H9 (cell line): ENCODE data around the gene DIAPH3. TPM values are rescaled to one million over a fixed set of nuclear protein-coding genes. Genes with fewer than 3 reads are reported as not detected.
A peak's percentile ranks its signal among the peaks of the same experiment; 100 is the strongest.

ENCODE experiments used
- DNase-seq: peaks from one replicate; pipeline ENCODE4 v3.0.0-alpha.2; 2017
- H2AFZ ChIP-seq: one replicate; pipeline ENCODE4 v1.6.1; 2013; ENCODE audit warnings: mild to moderate bottlenecking, low read length, control low read depth, moderate library complexity
- H2AK5ac ChIP-seq: 2 replicates; pipeline ENCODE4 v1.6.1; 2013; ENCODE audit warnings: low read length, control low read depth, mixed read lengths; ENCODE audit not compliant: insufficient read length
- H2BK120ac ChIP-seq: one replicate; pipeline ENCODE4 v1.6.1; 2013; ENCODE audit warnings: low read depth, mild to moderate bottlenecking, low read length, control low read depth, inconsistent platforms; ENCODE audit not compliant: poor library complexity, severe bottlenecking
- H2BK12ac ChIP-seq: 2 replicates; pipeline ENCODE4 v1.6.1; 2013; ENCODE audit warnings: low read length, control low read depth, mixed read lengths, low read depth; ENCODE audit not compliant: insufficient read length
- H2BK15ac ChIP-seq: 2 replicates; pipeline ENCODE4 v1.6.1; 2013; ENCODE audit warnings: low read depth, low read length, control low read depth
- H2BK20ac ChIP-seq: one replicate; pipeline ENCODE4 v1.6.1; 2013; ENCODE audit warnings: low read depth, mild to moderate bottlenecking, low read length, control low read depth, inconsistent platforms; ENCODE audit not compliant: poor library complexity, severe bottlenecking
- H2BK5ac ChIP-seq: 2 replicates; pipeline ENCODE4 v1.6.1; 2013; ENCODE audit warnings: low read length, control low read depth, mixed read lengths; ENCODE audit not compliant: insufficient read length
- H3K14ac ChIP-seq: 2 replicates; pipeline ENCODE4 v1.6.1; 2013; ENCODE audit warnings: low read length, control low read depth; ENCODE audit not compliant: insufficient read depth
- H3K18ac ChIP-seq: 2 replicates; pipeline ENCODE4 v1.6.1; 2013; ENCODE audit warnings: low read depth, mild to moderate bottlenecking, mixed read lengths, low read length, control low read depth; ENCODE audit not compliant: insufficient read length
- H3K23ac ChIP-seq: 2 replicates; pipeline ENCODE4 v1.6.1; 2013; ENCODE audit warnings: low read length, control low read depth, mixed read lengths, low read depth; ENCODE audit not compliant: insufficient read length
- H3K23me2 ChIP-seq: 2 replicates; pipeline ENCODE4 v1.6.1; 2013; ENCODE audit warnings: low read depth, mild to moderate bottlenecking, mixed read lengths, low read length, control low read depth; ENCODE audit not compliant: insufficient read length, poor library complexity, severe bottlenecking
- H3K27ac ChIP-seq: 2 replicates; pipeline ENCODE4 v1.5.1; 2013; ENCODE audit warnings: low read length, control low read depth, mixed read lengths, low read depth; ENCODE audit not compliant: insufficient read length
- H3K27me3 ChIP-seq: 2 replicates; pipeline ENCODE4 v1.6.1; 2013; ENCODE audit warnings: low read length, control low read depth, inconsistent platforms; ENCODE audit not compliant: insufficient read depth
- H3K4ac ChIP-seq: 2 replicates; pipeline ENCODE4 v1.6.1; 2013; ENCODE audit warnings: low read depth, mild to moderate bottlenecking, control low read depth, inconsistent platforms, low read length, moderate library complexity
- H3K4me1 ChIP-seq: 2 replicates; pipeline ENCODE4 v1.6.1; 2013; ENCODE audit warnings: low read length, control low read depth, inconsistent platforms; ENCODE audit not compliant: insufficient read depth
- H3K4me2 ChIP-seq: 2 replicates; pipeline ENCODE4 v1.6.1; 2013; ENCODE audit warnings: low read length, control low read depth, mixed read lengths; ENCODE audit not compliant: insufficient read length, insufficient read depth
- H3K56ac ChIP-seq: 2 replicates; pipeline ENCODE4 v1.6.1; 2013; ENCODE audit warnings: low read depth, mild to moderate bottlenecking, mixed read lengths, low read length, control low read depth; ENCODE audit not compliant: insufficient read length
- H3K79me1 ChIP-seq: 2 replicates; pipeline ENCODE4 v1.6.1; 2013; ENCODE audit warnings: low read depth, mild to moderate bottlenecking, moderate library complexity, low read length, control low read depth, inconsistent platforms; ENCODE audit not compliant: insufficient read depth, poor library complexity, severe bottlenecking
- H3K79me2 ChIP-seq: 2 replicates; pipeline ENCODE4 v1.6.1; 2013; ENCODE audit warnings: low read length, control low read depth, inconsistent platforms; ENCODE audit not compliant: insufficient read depth
- H3K9ac ChIP-seq: 2 replicates; pipeline ENCODE4 v1.6.1; 2013; ENCODE audit warnings: low read length, control low read depth, mixed read lengths; ENCODE audit not compliant: insufficient read length; ENCODE audit errors: extremely low read depth
- H3K9me3 ChIP-seq: one replicate; pipeline ENCODE4 v1.6.1; 2013; ENCODE audit warnings: low read depth, low read length, inconsistent platforms; ENCODE audit not compliant: control insufficient read depth
- H3T11ph ChIP-seq: one replicate; pipeline ENCODE4 v1.6.1; 2013; ENCODE audit warnings: mild to moderate bottlenecking, low read length, control low read depth, inconsistent platforms
- H4K20me1 ChIP-seq: one replicate; pipeline ENCODE4 v1.6.1; 2013; ENCODE audit not compliant: control insufficient read depth, insufficient read length, insufficient read depth
- H4K5ac ChIP-seq: 2 replicates; pipeline ENCODE4 v1.6.1; 2013; ENCODE audit warnings: low read depth, mild to moderate bottlenecking, mixed read lengths, low read length, control low read depth; ENCODE audit not compliant: insufficient read length
- H4K8ac ChIP-seq: replicated peaks from 2 replicates; pipeline ENCODE4 v1.6.1; 2013; ENCODE audit warnings: low read length, control low read depth, mixed read lengths, low read depth; ENCODE audit not compliant: insufficient read length
- H4K91ac ChIP-seq: 2 replicates; pipeline ENCODE4 v1.6.1; 2013; ENCODE audit warnings: low read depth, mild to moderate bottlenecking, moderate library complexity, mixed read lengths, low read length, control low read depth; ENCODE audit not compliant: insufficient read length
- H3K27ac Mint-ChIP-seq, 3 experiments: 2 replicates in 2 of 3; 3 replicates in 1 of 3; pipeline ENCODE4 v1.8.0; 2020 to 2021; ENCODE audit warnings: mixed read lengths in 3 of 3, mild to moderate bottlenecking in 1 of 3, moderate library complexity in 1 of 3
- H3K27me3 Mint-ChIP-seq: 2 replicates; pipeline ENCODE4 v1.8.0; 2021; ENCODE audit warnings: low read depth, mild to moderate bottlenecking, moderate library complexity, mixed read lengths
- H3K36me3 Mint-ChIP-seq, 3 experiments: 2 replicates in 2 of 3; 3 replicates in 1 of 3; pipeline ENCODE4 v1.8.0; 2020 to 2021; ENCODE audit warnings: low read depth in 3 of 3, mixed read lengths in 3 of 3; ENCODE audit not compliant: insufficient read depth in 1 of 3
- H3K4me1 Mint-ChIP-seq, 2 experiments: 2 replicates each; pipeline ENCODE4 v1.8.0; 2020; ENCODE audit warnings: mixed read lengths in 2 of 2
- H3K4me3 Mint-ChIP-seq, 2 experiments: 2 replicates in 1 of 2; 3 replicates in 1 of 2; pipeline ENCODE4 v1.8.0; 2020 to 2021; ENCODE audit warnings: mild to moderate bottlenecking in 2 of 2, mixed read lengths in 2 of 2, moderate library complexity in 1 of 2
- H3K9me3 Mint-ChIP-seq, 2 experiments: 2 replicates in 1 of 2; 3 replicates in 1 of 2; pipeline ENCODE4 v1.8.0; 2020; ENCODE audit warnings: mild to moderate bottlenecking in 2 of 2, mixed read lengths in 2 of 2, moderate library complexity in 1 of 2
- WGBS: extraction: QIAGEN DNeasy Blood & Tissue Kit; methylation state at CpG from one replicate; pipeline ENCODE4 v1.1.7; 2013; ENCODE audit warnings: missing lambda C conversion rate, low lambda C conversion rate, mixed read lengths; ENCODE audit not compliant: insufficient read length; ENCODE audit errors: extremely low coverage; 5-methylcytosine and 5-hydroxymethylcytosine counted together
- total RNA-seq: library from RNA; stranded (reverse); gene quantifications from 2 replicates; pipeline ENCODE4 v1.2.1, GENCODE V29; 2021
- TF ChIP-seq, protein P1 (sequence below): fragments of 200-600 bp; sonication (generic); conservative IDR thresholded peaks from 3 replicates; pipeline ENCODE4 v1.8.0; 2021; ENCODE audit warnings: antibody characterized with exemption, mild to moderate bottlenecking

DIAPH3 gene
- total RNA-seq, 1 experiment from 2014 or later: 23.1 TPM

DNA sequence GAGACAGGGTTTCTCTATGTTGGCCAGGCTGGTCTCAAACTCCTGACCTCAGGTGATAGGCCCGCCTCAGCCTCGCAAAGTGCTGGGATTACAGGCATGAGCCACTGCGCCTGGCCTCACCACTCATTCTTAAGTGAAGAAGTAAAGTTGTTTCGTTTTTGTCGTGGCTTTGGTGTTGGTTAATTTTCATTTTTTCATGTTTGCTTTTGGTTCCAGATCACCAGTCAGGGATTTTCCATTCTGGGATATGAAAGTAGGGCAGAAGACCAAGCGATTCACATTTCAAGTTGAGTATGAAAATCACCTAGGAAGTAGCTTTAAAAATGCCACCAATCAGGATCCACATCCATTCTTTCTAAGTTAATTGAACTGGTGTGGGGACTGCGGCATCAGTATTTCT, 289.9 kb downstream of the DIAPH3 start:
- Histone ChIP-seq H3K79me1 (no peaks in the 10 kb centered on the region), H3K23me2 (no peaks in the 10 kb centered on the region), H2AK5ac (no peak overlapping the region), H2BK15ac (no peak overlapping the region), H3K79me2 (no peaks in the 10 kb centered on the region), H3K27ac (no peak overlapping the region), H4K8ac (no peak overlapping the region), H3K18ac (no peak overlapping the region), H4K5ac (no peak overlapping the region), H4K20me1 (no peaks in the 10 kb centered on the region), H4K91ac (no peak overlapping the region), H2BK20ac (no peak overlapping the region), H3K27me3 (no peaks in the 10 kb centered on the region), H3K9ac (no peak overlapping the region), H3K14ac (no peak overlapping the region), H2BK12ac (no peak overlapping the region), H3K23ac (no peak overlapping the region), H3K4me2 (no peak overlapping the region), H3K4me1 (no peaks in the 10 kb centered on the region), H2BK120ac (no peak overlapping the region), H3K56ac (no peak overlapping the region), H3K4ac (no peak overlapping the region), H3T11ph (no peak overlapping the region), H2AFZ (no peak overlapping the region), H3K9me3 (no peaks in the 10 kb centered on the region), H2BK5ac (no peak overlapping the region)
- DNase-seq: no peak
- Mint-ChIP-seq H3K36me3 (peaks cover 0 to 3% (median 3%) of the 10 kb centered on the region in 3 experiments; a peak in 3 of 7 replicates), H3K9me3 (no peaks in the 10 kb centered on the region), H3K27ac (peak overlapping the region; percentile 21 to 69 (median 65); a peak in 3 of 7 replicates), H3K4me3 (no peak overlapping the region), H3K4me1 (peaks cover 11 to 16% of the 10 kb centered on the region in 2 experiments), H3K27me3 (no peaks in the 10 kb centered on the region)
- WGBS: no CpG with 5 or more reads among the region's 7 CpGs
- TF ChIP-seq, protein P1, sequence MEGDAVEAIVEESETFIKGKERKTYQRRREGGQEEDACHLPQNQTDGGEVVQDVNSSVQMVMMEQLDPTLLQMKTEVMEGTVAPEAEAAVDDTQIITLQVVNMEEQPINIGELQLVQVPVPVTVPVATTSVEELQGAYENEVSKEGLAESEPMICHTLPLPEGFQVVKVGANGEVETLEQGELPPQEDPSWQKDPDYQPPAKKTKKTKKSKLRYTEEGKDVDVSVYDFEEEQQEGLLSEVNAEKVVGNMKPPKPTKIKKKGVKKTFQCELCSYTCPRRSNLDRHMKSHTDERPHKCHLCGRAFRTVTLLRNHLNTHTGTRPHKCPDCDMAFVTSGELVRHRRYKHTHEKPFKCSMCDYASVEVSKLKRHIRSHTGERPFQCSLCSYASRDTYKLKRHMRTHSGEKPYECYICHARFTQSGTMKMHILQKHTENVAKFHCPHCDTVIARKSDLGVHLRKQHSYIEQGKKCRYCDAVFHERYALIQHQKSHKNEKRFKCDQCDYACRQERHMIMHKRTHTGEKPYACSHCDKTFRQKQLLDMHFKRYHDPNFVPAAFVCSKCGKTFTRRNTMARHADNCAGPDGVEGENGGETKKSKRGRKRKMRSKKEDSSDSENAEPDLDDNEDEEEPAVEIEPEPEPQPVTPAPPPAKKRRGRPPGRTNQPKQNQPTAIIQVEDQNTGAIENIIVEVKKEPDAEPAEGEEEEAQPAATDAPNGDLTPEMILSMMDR: no peak
